HL-60 (cell line): ENCODE results near the gene GAMT.

Source experiments
- DNase-seq, 2 experiments: peaks; one replicate each; pipeline ENCODE4 v3.0.0-alpha.2; 2010 to 2020; ENCODE audit warnings: low read depth in 1 of 2, low spot score in 1 of 2
- H3K27ac ChIP-seq: fragments of 250-450 bp; sonication (Bioruptor Pico); replicated peaks from 2 replicates; pipeline ENCODE4 v1.5.1; 2020; ENCODE audit warnings: mild to moderate bottlenecking, moderate library complexity
- H3K27me3 ChIP-seq: fragments of 250-450 bp; sonication (Bioruptor Pico); 2 replicates; pipeline ENCODE4 v1.5.1; 2021; ENCODE audit warnings: mild to moderate bottlenecking, moderate library complexity; ENCODE audit not compliant: insufficient read depth, poor library complexity, severe bottlenecking
- H3K4me3 ChIP-seq: replicated peaks from 2 replicates; pipeline ENCODE4 v1.5.1; 2011; ENCODE audit warnings: mild to moderate bottlenecking, control low read depth, low read length; ENCODE audit not compliant: insufficient read depth
- CTCF ChIP-seq: IDR thresholded peaks from one replicate; pipeline ENCODE4 v1.5.1; 2011; ENCODE audit warnings: low read length, control low read depth, inconsistent platforms; ENCODE audit not compliant: insufficient read depth
- GABPA ChIP-seq: IDR thresholded peaks from 2 replicates; pipeline ENCODE4 v1.6.1; 2012; ENCODE audit warnings: low read depth
- POLR2AphosphoS5 ChIP-seq: IDR thresholded peaks from 2 replicates; pipeline ENCODE4 v1.6.1; 2012; ENCODE audit warnings: low read depth
- REST ChIP-seq: IDR thresholded peaks from 2 replicates; pipeline ENCODE4 v1.6.1; 2012; ENCODE audit warnings: low read depth; ENCODE audit not compliant: insufficient replicate concordance
- SPI1 ChIP-seq: IDR thresholded peaks from 2 replicates; pipeline ENCODE4 v1.6.1; 2012; ENCODE audit warnings: low read depth, mild to moderate bottlenecking, borderline replicate concordance

The GAMT gene

GRCh38 chr19:1418951-1419738 is 17.8 kb upstream of the GAMT start:
- Histone ChIP-seq H3K4me3 (no peak overlapping the region), H3K27me3 (no peaks in the 10 kb centered on the region), H3K27ac (no peak overlapping the region)
- DNase-seq: no peak
- TF ChIP-seq SPI1 (no peak), POLR2AphosphoS5 (no peak), GABPA (no peak), CTCF (no peak), REST (no peak)

GRCh38 chr19:1418496-1418775 is 17.1 kb upstream of the GAMT start:
- no peak for TF ChIP-seq CTCF
- TF ChIP-seq REST: no peak
- no peak for TF ChIP-seq POLR2AphosphoS5
- TF ChIP-seq SPI1: no peak
- TF ChIP-seq GABPA: no peak
- no peaks in the 10 kb centered on the region for H3K27me3 ChIP-seq
- H3K27ac ChIP-seq: no peak overlapping the region
- DNase-seq: no peak
- no peak overlapping the region for H3K4me3 ChIP-seq

- Histone ChIP-seq H3K27me3 (no peaks in the 10 kb centered on the region), H3K27ac (no peak overlapping the region), H3K4me3 (no peak overlapping the region)
- no peak for TF ChIP-seq SPI1
- TF ChIP-seq REST: no peak
- TF ChIP-seq POLR2AphosphoS5: no peak
- no peak for TF ChIP-seq CTCF
- no peak for TF ChIP-seq GABPA
- DNase-seq: no peak
Measured at GRCh38 chr19:1417681-1418495, 16.5 kb upstream of the GAMT start.
